22Rv1 (cell line): ENCODE data around the gene NFU1.

Experiments used
- H3K27ac ChIP-seq: fragments of 450-650 bp; 2 replicates; pipeline ENCODE4 v1.5.1; 2017
- CTCF ChIP-seq: fragments of 450-650 bp; IDR thresholded peaks from 2 replicates; pipeline ENCODE4 v1.5.1; 2017; ENCODE audit warnings: mild to moderate bottlenecking
- ZFX ChIP-seq: fragments of 450-650 bp; IDR thresholded peaks from 2 replicates; pipeline ENCODE4 v1.6.1; 2017; ENCODE audit warnings: antibody characterized with exemption, borderline replicate concordance

NFU1 gene

DNA sequence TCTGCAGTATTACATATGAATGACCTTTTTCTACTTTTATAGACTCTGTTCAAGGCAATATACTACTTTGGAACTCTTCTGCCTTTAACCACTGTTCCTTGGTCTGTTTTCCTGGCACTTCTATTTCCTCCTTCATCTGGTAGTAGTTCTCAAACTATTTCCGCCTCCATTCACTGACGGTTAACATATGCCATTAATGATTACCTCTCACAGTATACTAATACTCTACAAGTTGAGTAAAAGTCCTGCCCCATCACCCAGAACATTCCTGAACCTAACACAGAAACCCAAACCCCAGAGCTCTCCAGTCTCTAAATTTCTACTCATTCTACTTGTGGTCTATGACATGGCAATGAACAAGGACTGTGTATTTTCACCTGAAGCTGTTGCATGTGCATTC is 54.7 kb downstream of the NFU1 start:
- TF ChIP-seq ZFX (no peak), CTCF (no peak)
- H3K27ac ChIP-seq, result no peak overlapping the region

GRCh38 chr2:69381337-69381737 is 55.9 kb downstream of the NFU1 start:
- H3K27ac ChIP-seq, result no peak overlapping the region; the same call in 1 of the 2 replicates
- TF ChIP-seq CTCF (no peak), ZFX (no peak)

- H3K27ac ChIP-seq, result no peak overlapping the region
- TF ChIP-seq CTCF, result no peak
- TF ChIP-seq ZFX, result no peak
These were observed 56.9 kb downstream of the NFU1 start for GRCh38 chr2:69380072-69380917.

GRCh38 chr2:69376403-69376802 is 60.8 kb downstream of the NFU1 start:
- TF ChIP-seq ZFX (no peak), CTCF (no peak)
- no peak overlapping the region for H3K27ac ChIP-seq

DNA sequence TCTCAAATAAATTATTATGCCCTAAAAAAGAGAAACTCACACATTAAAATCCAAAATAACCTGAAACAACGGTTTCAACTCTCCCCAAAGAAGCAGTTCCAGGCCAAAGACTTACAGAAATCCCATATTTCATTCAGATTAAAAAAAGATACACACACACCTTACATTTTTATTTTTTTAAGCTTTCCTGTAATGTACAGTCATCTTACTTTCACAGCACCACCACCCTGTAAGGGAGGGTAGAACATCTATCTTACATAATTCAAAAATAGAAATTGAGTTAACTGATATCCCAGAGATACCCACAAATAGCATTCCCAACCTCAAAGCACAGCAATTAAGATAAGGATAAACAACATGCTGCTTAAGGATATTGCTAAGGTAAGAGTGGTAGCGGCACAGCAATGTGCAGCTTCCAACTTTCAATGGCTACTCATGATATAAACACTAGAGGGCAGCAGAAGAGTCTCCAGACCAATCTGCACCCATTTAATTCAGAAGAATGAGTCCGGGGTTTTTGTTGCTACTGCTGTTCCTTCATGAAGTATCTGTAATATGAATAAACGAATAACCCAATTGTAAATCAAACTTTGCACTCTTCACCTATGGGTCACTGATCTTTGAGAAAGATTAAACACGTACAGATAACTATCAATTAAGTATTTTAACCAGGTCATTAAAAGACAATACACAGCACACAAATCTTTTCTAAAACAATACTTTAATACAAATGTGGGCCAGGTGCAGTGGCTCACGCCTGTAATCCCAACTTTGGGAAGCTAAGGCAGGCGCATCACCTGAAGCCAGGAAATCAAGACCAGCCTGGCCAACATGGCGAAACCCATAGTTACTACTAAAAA is 61.5 kb downstream of the NFU1 start:
- H3K27ac ChIP-seq, result no peak overlapping the region

DNA sequence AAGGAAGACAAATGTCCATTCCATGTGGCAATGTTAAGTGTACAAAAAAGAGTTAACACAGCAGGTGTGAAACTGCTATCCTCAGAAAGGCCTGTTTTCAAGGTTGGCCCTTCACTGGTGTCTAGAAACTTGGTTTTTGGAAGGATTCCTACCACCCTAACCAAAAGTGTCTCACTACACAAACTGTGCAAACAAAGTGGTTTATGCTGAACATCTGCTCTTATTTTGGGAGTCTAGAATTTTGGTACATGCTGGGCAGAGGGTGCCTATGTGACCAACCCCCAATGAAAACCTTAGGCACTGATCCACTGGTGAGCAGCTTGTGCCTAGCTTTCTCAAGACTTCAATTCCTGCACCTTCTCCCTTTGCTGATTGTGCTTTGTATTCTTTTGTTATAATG is 64.5 kb downstream of the NFU1 start:
- H3K27ac ChIP-seq, result no peak overlapping the region
- no peak for TF ChIP-seq CTCF
- no peak for TF ChIP-seq ZFX

More for the DNA sequence above, 61.5 kb downstream of the NFU1 start:
- TF ChIP-seq ZFX, result no peak
- TF ChIP-seq CTCF, result peak; percentile 79
